Stomach smooth muscle (tissue), 2 donors: ENCODE measurements around the gene MGST3.
"Not testable (repeated sequence)": the region's sequence is repeated elsewhere in the genome, so short reads cannot be mapped to it uniquely, and the experiment has no call there.

Experiments used
- H3K27ac ChIP-seq: one replicate; pipeline ENCODE4 v1.7.0; 2013; ENCODE audit warnings: mild to moderate bottlenecking, low read length, inconsistent platforms
- H3K27me3 ChIP-seq, 2 donors: one replicate each; pipeline ENCODE4 v1.7.0; 2013; ENCODE audit warnings: low read length in 2 of 2; ENCODE audit not compliant: insufficient read depth in 2 of 2, control insufficient read depth in 1 of 2
- H3K36me3 ChIP-seq, 2 donors: one replicate each; pipeline ENCODE4 v1.7.0; 2013; ENCODE audit warnings: low read length in 2 of 2; ENCODE audit not compliant: control insufficient read depth in 2 of 2, insufficient read depth in 2 of 2
- H3K4me1 ChIP-seq: one replicate; pipeline ENCODE4 v1.7.0; 2013; ENCODE audit warnings: low read length; ENCODE audit not compliant: control insufficient read depth, insufficient read depth
- H3K4me3 ChIP-seq, 2 donors: one replicate each; pipeline ENCODE4 v1.7.0; 2013; ENCODE audit warnings: low read length in 2 of 2
- H3K9ac ChIP-seq, 2 donors: one replicate each; pipeline ENCODE4 v1.7.0; 2013; ENCODE audit warnings: low read length in 2 of 2, mild to moderate bottlenecking in 1 of 2
- H3K9me3 ChIP-seq, 2 donors: one replicate each; pipeline ENCODE4 v1.7.0; 2013; ENCODE audit warnings: low read length in 2 of 2; ENCODE audit not compliant: control insufficient read depth in 2 of 2
- donor health status: healthy.
- donor health status: Pancreatic carcinoma.

MGST3 gene

GRCh38 chr1:165680773-165681172, 49.7 kb downstream of the MGST3 start:
- H3K36me3 ChIP-seq: peaks cover 26 to 41% of the 10 kb centered on the region in 2 donors
- not testable (repeated sequence) for H3K27me3 ChIP-seq, H3K9me3 ChIP-seq, H3K4me1 ChIP-seq, H3K27ac ChIP-seq, H3K9ac ChIP-seq, H3K4me3 ChIP-seq

- no peaks in the 10 kb centered on the region for H3K27me3 ChIP-seq
- no peaks in the 10 kb centered on the region for H3K9me3 ChIP-seq
- no peak overlapping the region for H3K27ac ChIP-seq
- H3K4me3 ChIP-seq: no peak overlapping the region
- peaks cover 19 to 33% of the 10 kb centered on the region in 2 donors for H3K36me3 ChIP-seq
- H3K4me1 ChIP-seq: no peaks in the 10 kb centered on the region
- no peak overlapping the region for H3K9ac ChIP-seq
These were observed 52.9 kb downstream of the MGST3 start for GRCh38 chr1:165683848-165684485.

GRCh38 chr1:165686121-165686970, 55.3 kb downstream of the MGST3 start:
- peaks cover 9 to 20% of the 10 kb centered on the region in 2 donors for H3K36me3 ChIP-seq
- no peaks in the 10 kb centered on the region for H3K4me1 ChIP-seq

GRCh38 chr1:165686971-165687433, 56.0 kb downstream of the MGST3 start:
- no peak overlapping the region for H3K4me3 ChIP-seq
- H3K9me3 ChIP-seq: no peaks in the 10 kb centered on the region
- H3K27ac ChIP-seq: no peak overlapping the region
- no peak overlapping the region for H3K9ac ChIP-seq
- no peaks in the 10 kb centered on the region for H3K4me1 ChIP-seq
- H3K27me3 ChIP-seq: no peaks in the 10 kb centered on the region
- H3K36me3 ChIP-seq: peaks cover 7 to 18% of the 10 kb centered on the region in 2 donors

More at GRCh38 chr1:165686121-165686970, 55.3 kb downstream of the MGST3 start:
- no peaks in the 10 kb centered on the region for H3K27me3 ChIP-seq
- H3K9me3 ChIP-seq: no peaks in the 10 kb centered on the region
- no peak overlapping the region for H3K9ac ChIP-seq
- no peak overlapping the region for H3K4me3 ChIP-seq
- no peak overlapping the region for H3K27ac ChIP-seq

- Histone ChIP-seq H3K4me1 (no peaks in the 10 kb centered on the region), H3K27ac (no peak overlapping the region), H3K9me3 (no peaks in the 10 kb centered on the region), H3K27me3 (no peaks in the 10 kb centered on the region), H3K36me3 (peaks cover 0 to 9% of the 10 kb centered on the region in 2 donors), H3K4me3 (no peak overlapping the region), H3K9ac (no peak overlapping the region)
These were observed 57.0 kb downstream of the MGST3 start for GRCh38 chr1:165688046-165688445.

- no peak overlapping the region for H3K9ac ChIP-seq
- no peak overlapping the region for H3K27ac ChIP-seq
- peaks cover 4% of the 10 kb centered on the region for H3K4me1 ChIP-seq
- H3K27me3 ChIP-seq: no peaks in the 10 kb centered on the region
- H3K4me3 ChIP-seq: no peak overlapping the region
- no peaks in the 10 kb centered on the region for H3K9me3 ChIP-seq
- no peaks in the 10 kb centered on the region for H3K36me3 ChIP-seq
These were observed 64.0 kb downstream of the MGST3 start for GRCh38 chr1:165695031-165695430.

GRCh38 chr1:165696625-165697100, 65.6 kb downstream of the MGST3 start:
- Histone ChIP-seq H3K4me3 (no peak overlapping the region), H3K27me3 (no peaks in the 10 kb centered on the region), H3K9ac (peak overlapping the region; percentile 13 to 23), H3K27ac (no peak overlapping the region), H3K9me3 (no peaks in the 10 kb centered on the region), H3K4me1 (peaks cover 4% of the 10 kb centered on the region), H3K36me3 (no peaks in the 10 kb centered on the region)

GRCh38 chr1:165697491-165697880, 66.5 kb downstream of the MGST3 start:
- H3K4me1 ChIP-seq: peaks cover 4% of the 10 kb centered on the region
- peak overlapping the region; percentile 85 to 98 for H3K4me3 ChIP-seq
- no peaks in the 10 kb centered on the region for H3K27me3 ChIP-seq
- H3K27ac ChIP-seq: peak overlapping the region; percentile 80
- H3K9ac ChIP-seq: no peak overlapping the region
- H3K9me3 ChIP-seq: no peaks in the 10 kb centered on the region
- H3K36me3 ChIP-seq: no peaks in the 10 kb centered on the region

GRCh38 chr1:165697881-165698760, 67.1 kb downstream of the MGST3 start, which contains the start of gene ALDH9A1:
TSS of gene ALDH9A1 (minus strand) at chr1:165698562. CDS start at chr1:165698558, 4 bp downstream.
- Histone ChIP-seq H3K9ac (peak within 1 kb of the TSS; percentile 78 to 92), H3K27me3 (no peaks in the 10 kb centered on the region), H3K4me3 (peak within 1 kb of the TSS; percentile 85 to 98), H3K9me3 (no peaks in the 10 kb centered on the region), H3K4me1 (peaks cover 4% of the 10 kb centered on the region), H3K36me3 (no peaks in the 10 kb centered on the region), H3K27ac (peak within 1 kb of the TSS; percentile 80)

- Histone ChIP-seq H3K27me3 (no peaks in the 10 kb centered on the region), H3K9me3 (no peaks in the 10 kb centered on the region), H3K27ac (peak overlapping the region; percentile 80), H3K4me3 (peak overlapping the region; percentile 85 to 98), H3K36me3 (no peaks in the 10 kb centered on the region), H3K4me1 (peaks cover 4% of the 10 kb centered on the region), H3K9ac (peak overlapping the region; percentile 77 to 78)
These were observed 67.7 kb downstream of the MGST3 start for GRCh38 chr1:165698761-165699052.
